ENCODE data around the gene SEPTIN8. TPM values are rescaled to one million over a fixed set of nuclear protein-coding genes. Genes with fewer than 3 reads are reported as not detected.

The SEPTIN8 gene
- total RNA-seq, 1 donor from 2014 or later, result 38.1 TPM

DNA sequence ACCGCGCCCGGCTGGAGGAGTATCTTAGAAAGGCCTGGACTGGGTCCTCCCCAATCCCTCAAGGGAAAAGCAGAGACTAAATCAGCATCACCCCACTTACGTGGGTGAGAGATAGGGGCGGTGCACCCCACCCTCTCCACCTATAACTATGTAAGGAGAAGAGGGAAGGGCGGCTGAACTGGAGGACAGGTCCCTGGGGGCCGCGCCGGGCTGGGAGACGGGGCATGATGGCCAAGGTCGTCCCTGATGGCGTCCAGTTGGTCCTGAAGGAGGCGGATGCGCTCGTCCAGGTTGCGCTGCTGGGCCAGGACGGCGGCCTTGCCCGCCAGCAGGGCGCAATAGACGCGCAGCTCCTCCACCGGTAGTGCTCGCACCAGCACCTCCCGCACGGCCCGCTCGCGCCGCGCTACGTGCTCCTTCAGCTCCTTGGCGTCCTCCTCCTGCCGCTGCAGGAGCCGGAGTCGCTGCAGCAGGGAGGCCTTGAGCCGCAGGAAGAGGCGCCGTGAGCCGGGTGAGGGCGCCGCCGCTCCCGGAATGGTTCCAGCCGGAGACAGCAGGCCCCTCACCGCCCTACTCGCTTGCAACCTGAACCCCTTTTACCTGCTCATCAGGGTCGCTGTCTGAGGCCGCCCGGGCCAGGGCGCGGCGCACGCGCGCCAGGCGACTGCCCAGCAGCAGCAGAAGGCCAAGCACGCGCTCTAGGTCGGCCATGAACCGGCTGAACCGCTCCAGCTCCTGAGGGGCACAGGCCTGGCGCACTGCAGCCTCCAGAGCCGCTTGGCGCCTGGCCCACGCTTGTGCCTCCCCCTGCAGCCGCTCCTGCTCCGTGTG lies 45.8 kb upstream of the SEPTIN8 start:
- peak overlapping the region; percentile 46 for H3K4me3 ChIP-seq (ENCODE audit: low read depth, low read length)
- no peak for DNase-seq (ENCODE audit: low read depth)

DNA sequence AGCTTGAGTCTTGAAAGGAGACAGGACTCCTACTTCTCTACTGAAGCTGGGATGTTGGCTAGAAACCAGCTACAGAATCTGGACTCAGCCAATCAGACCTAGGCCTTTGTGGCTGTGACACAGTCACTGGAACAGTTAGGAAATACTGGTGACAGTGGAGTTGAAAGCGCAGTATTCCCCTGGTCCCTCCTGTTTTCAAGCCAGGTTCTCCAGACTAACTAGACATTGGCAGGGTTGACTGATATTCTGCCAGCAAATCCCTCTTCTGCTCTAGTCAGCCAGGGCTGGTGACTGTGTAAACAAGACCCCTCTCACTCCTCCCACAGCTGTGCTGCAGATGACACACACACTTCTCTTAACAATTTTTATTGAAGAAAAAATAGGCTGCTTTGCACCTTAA lies 44.8 kb upstream of the SEPTIN8 start:
- no peak for DNase-seq (ENCODE audit: low read depth)
- H3K4me3 ChIP-seq (ENCODE audit: low read depth, low read length), result no peak overlapping the region
- TF ChIP-seq, protein P1, sequence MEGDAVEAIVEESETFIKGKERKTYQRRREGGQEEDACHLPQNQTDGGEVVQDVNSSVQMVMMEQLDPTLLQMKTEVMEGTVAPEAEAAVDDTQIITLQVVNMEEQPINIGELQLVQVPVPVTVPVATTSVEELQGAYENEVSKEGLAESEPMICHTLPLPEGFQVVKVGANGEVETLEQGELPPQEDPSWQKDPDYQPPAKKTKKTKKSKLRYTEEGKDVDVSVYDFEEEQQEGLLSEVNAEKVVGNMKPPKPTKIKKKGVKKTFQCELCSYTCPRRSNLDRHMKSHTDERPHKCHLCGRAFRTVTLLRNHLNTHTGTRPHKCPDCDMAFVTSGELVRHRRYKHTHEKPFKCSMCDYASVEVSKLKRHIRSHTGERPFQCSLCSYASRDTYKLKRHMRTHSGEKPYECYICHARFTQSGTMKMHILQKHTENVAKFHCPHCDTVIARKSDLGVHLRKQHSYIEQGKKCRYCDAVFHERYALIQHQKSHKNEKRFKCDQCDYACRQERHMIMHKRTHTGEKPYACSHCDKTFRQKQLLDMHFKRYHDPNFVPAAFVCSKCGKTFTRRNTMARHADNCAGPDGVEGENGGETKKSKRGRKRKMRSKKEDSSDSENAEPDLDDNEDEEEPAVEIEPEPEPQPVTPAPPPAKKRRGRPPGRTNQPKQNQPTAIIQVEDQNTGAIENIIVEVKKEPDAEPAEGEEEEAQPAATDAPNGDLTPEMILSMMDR (conservative IDR thresholded peaks at IDR 0.05; ENCODE audit: low read depth, low read length), result no peak

More for the DNA sequence above, 45.8 kb upstream of the SEPTIN8 start:
- TF ChIP-seq, protein P1 (conservative IDR thresholded peaks at IDR 0.05; ENCODE audit: low read depth, low read length), result no peak

DNA sequence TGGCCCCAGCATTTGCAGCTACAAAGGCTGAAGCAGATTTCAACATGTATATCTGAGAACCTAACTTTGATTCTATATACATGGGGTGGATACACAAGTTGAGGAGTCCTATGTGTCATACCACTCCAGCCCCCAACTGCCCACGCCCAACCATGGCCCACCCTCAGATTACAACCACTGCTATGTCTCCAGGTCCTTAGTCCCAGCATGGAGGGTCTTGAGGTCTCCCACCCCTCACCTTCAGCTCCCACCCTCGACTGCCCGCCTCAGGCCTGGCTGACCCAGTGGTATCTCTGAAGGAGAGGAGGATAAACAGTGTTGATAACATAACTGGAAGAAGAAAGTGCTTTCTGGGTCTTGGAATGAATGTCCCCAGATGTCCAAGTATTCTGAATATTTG lies 44.3 kb upstream of the SEPTIN8 start:
- TF ChIP-seq, protein P1 (conservative IDR thresholded peaks at IDR 0.05; ENCODE audit: low read depth, low read length), result no peak
- DNase-seq (ENCODE audit: low read depth), result no peak
- H3K4me3 ChIP-seq (ENCODE audit: low read depth, low read length), result no peak overlapping the region

DNA sequence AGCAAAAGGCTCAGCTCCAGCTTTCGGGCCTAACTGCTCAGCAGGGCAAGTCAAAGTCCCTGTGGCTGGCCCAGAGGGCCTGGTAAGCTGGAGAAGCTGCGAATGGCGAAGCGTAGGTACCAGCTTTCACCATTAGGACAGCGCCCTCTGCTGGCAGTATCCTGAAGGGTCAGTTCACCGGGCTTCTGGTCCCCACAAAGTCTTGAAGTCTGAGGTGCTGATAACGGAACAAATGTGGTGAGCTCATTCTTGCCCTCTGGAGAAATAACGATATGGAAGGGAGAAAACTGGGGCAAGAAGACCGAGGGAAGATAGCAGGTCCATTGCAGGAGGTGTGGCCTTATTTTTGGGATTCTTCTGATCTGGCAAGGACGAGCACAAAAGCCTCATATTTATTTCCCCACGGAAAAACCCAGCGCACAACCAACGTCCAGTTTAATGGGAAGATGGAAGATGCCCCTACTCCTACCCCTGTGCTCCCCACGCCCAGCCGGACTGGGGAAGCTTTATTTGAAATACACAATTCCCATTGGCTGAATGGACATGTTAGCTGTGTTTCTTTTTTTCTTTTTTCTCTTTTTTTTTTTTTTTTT lies 43.2 kb upstream of the SEPTIN8 start:
- TF ChIP-seq, protein P1 (conservative IDR thresholded peaks at IDR 0.05; ENCODE audit: low read depth, low read length), result peak; percentile 92
- no peak overlapping the region for H3K4me3 ChIP-seq (ENCODE audit: low read depth, low read length)
- peak; percentile 53 for DNase-seq (ENCODE audit: low read depth)

DNA sequence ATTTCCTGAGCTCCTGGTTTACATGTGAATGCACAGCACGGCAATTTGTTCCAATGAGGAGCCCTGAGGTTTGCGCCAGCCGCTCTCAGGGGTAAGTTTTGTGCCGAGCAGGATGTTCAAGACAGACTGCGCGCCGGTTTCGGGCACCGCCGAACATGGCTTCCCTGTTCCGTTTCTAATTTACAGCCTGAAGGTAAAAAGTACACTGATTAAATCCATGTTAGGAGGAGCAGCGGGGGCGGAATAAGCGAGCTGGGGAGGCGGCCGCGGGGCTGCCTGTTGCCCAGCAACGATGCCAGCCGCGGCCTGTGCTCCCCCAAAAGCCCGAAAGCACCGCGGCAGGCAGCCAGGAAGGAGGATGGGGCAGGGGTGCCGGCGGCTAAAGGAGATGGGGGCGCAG lies 42.4 kb upstream of the SEPTIN8 start:
- peak overlapping the region; percentile 11 for H3K4me3 ChIP-seq (ENCODE audit: low read depth, low read length)
- TF ChIP-seq, protein P1 (conservative IDR thresholded peaks at IDR 0.05; ENCODE audit: low read depth, low read length), result no peak

DNA sequence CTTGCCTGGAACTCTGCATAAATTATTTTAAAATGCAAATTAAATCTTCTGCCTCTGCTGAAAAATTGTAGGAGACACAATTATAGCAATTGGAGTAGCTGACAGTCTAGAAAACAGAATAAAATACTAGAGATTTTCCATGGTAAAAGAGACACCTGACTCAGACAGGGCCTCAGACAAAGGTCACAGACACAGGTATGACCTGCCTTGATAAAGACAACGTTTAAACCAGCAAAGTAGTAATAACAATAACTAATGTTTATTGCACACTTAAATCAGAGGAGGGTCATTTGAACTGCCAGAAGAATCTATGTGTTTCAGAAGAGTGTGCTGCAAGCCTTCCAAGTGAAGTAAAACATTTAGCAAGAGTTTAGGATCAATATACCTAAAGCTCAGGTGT lies 40.0 kb upstream of the SEPTIN8 start:
- TF ChIP-seq, protein P1 (conservative IDR thresholded peaks at IDR 0.05; ENCODE audit: low read depth, low read length), result no peak
- no peak for DNase-seq (ENCODE audit: low read depth)
- no peak overlapping the region for H3K4me3 ChIP-seq (ENCODE audit: low read depth, low read length)

More for the DNA sequence above, 42.4 kb upstream of the SEPTIN8 start:
- DNase-seq (ENCODE audit: low read depth), result no peak

Data from epithelial cell of proximal tubule (primary cell).